Measurements from ENCODE around the gene MACF1. TPM values are rescaled to one million over a fixed set of nuclear protein-coding genes. Genes with fewer than 3 reads are reported as not detected.
"Not testable (repeated sequence)": the region's sequence is repeated elsewhere in the genome, so short reads cannot be mapped to it uniquely, and the experiment has no call there.

The MACF1 gene
- total RNA-seq, 1 experiment from 2014 or later, result 103 TPM

DNA sequence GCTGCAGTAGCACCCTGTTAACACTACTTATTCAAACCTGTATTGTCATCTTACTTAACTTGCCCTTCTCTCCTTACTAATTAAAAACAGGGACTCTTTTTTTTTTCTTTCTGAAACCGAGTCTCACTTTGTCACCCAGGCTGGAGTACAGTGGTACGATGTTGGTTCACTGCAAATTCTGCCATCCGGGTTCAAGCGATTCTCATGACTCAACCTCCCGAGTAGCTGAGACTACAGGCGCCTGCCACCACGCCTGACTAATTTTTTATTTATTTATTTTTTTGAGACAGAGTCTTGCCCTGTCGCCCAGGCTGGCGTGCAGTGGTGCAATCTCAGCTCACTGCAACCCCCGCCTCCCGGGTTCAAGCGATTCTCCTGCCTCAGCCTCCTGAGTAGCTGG lies 3.9 kb downstream of the MACF1 start:
- H3K4me2 ChIP-seq (ENCODE audit: low read length); CTCF ChIA-PET; H3K27me3 ChIP-seq (ENCODE audit: low read length); POLR2A ChIA-PET (ENCODE audit: unreplicated experiment); H3K9ac ChIP-seq (ENCODE audit: low read length); DNase-seq; H2AFZ ChIP-seq (ENCODE audit: low read length); BruUV-seq (replicated peaks); intact Hi-C loops (cut with micrococcal nuclease); H3K4me3 ChIP-seq (ENCODE audit: low read length); ATAC-seq; H4K20me1 ChIP-seq (ENCODE audit: low read length); H3F3A ChIP-seq (ENCODE audit: low read length, unreplicated experiment); H3K36me3 ChIP-seq (ENCODE audit: low read depth, low read length); H3K9me3 ChIP-seq (ENCODE audit: low read length); H3K27ac ChIP-seq (ENCODE audit: low read length); H3K9me2 ChIP-seq (replicated peaks; ENCODE audit: low read length): not testable (repeated sequence)
- H3K79me2 ChIP-seq (ENCODE audit: low read length), result peaks cover 42% of the 10 kb centered on the region
- H3K4me1 ChIP-seq (ENCODE audit: insufficient read depth, low read length), result peaks cover 17% of the 10 kb centered on the region

- BruUV-seq (replicated peaks), result no TSS peak
- H3K4me1 ChIP-seq (ENCODE audit: insufficient read depth, low read length), result peaks cover 6% of the 10 kb centered on the region; the same call in 1 of the 2 replicates
- no peaks in the 10 kb centered on the region for H3K9me3 ChIP-seq (ENCODE audit: low read length)
- peaks cover 23% of the 10 kb centered on the region for H3K79me2 ChIP-seq (ENCODE audit: low read length)
- ChIA-PET CTCF (interaction anchor here (0.7 kb wide), 1 partner anchor 48 kb away, joined by 4 read pairs; no protein-coding TSS in a partner anchor), POLR2A (ENCODE audit: unreplicated experiment) (no interaction called here)
- ATAC-seq, result no peak
- H3K27ac ChIP-seq (ENCODE audit: low read length), result no peak overlapping the region
- H3K9me2 ChIP-seq (replicated peaks; ENCODE audit: low read length), result no peaks in the 10 kb centered on the region
- no peak overlapping the region for H2AFZ ChIP-seq (ENCODE audit: low read length)
- DNase-seq, result no peak
- H3K4me3 ChIP-seq (ENCODE audit: low read length), result no peak overlapping the region
- H3F3A ChIP-seq (ENCODE audit: low read length, unreplicated experiment), result no peaks in the 10 kb centered on the region
- intact Hi-C loops (cut with micrococcal nuclease), result no loop called here
- H3K36me3 ChIP-seq (ENCODE audit: low read depth, low read length), result no peaks in the 10 kb centered on the region
- H3K4me2 ChIP-seq (ENCODE audit: low read length), result no peak overlapping the region
- H4K20me1 ChIP-seq (ENCODE audit: low read length), result no peaks in the 10 kb centered on the region
- H3K27me3 ChIP-seq (ENCODE audit: low read length), result no peaks in the 10 kb centered on the region
- TF ChIP-seq EZH2phosphoT487 (IDR thresholded peaks at IDR 0.05; ENCODE audit: borderline replicate concordance, low read length), result no peak
- TF ChIP-seq, protein P1, sequence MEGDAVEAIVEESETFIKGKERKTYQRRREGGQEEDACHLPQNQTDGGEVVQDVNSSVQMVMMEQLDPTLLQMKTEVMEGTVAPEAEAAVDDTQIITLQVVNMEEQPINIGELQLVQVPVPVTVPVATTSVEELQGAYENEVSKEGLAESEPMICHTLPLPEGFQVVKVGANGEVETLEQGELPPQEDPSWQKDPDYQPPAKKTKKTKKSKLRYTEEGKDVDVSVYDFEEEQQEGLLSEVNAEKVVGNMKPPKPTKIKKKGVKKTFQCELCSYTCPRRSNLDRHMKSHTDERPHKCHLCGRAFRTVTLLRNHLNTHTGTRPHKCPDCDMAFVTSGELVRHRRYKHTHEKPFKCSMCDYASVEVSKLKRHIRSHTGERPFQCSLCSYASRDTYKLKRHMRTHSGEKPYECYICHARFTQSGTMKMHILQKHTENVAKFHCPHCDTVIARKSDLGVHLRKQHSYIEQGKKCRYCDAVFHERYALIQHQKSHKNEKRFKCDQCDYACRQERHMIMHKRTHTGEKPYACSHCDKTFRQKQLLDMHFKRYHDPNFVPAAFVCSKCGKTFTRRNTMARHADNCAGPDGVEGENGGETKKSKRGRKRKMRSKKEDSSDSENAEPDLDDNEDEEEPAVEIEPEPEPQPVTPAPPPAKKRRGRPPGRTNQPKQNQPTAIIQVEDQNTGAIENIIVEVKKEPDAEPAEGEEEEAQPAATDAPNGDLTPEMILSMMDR (conservative IDR thresholded peaks at IDR 0.05; ENCODE audit: low read depth, low read length), result no peak
- TF ChIP-seq EZH2 (IDR thresholded peaks at IDR 0.05; ENCODE audit: low read length, unreplicated experiment), result no peak
- no peak overlapping the region for H3K9ac ChIP-seq (ENCODE audit: low read length)
These were observed 6.2 kb downstream of the MACF1 start for GRCh38 chr1:39210649-39211048.

DNA sequence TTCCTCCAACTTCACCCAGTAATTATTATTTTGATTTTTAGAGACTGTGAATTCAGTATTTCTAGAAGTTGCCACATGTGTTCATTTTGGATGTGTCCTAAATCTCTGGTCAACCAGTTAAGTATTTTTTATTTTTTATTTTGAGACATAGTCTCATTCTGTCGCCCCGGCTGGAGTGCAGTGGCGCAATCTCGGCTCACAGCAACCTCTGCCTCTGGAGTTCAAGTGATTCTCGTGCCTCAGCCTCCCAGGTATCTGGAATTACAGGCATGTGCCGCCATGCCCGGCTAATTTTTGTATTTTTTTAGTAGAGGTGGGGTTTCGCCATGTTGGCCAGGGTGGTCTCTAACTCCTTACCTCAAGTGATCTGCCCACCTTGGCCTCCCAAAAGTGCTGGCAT lies 8.0 kb downstream of the MACF1 start:
- Histone ChIP-seq H2AFZ (ENCODE audit: low read length) (no peak overlapping the region), H3K9me3 (ENCODE audit: low read length) (no peaks in the 10 kb centered on the region), H3K27ac (ENCODE audit: low read length) (no peak overlapping the region), H3K27me3 (ENCODE audit: low read length) (no peaks in the 10 kb centered on the region), H3F3A (ENCODE audit: low read length, unreplicated experiment) (no peaks in the 10 kb centered on the region), H3K9ac (ENCODE audit: low read length) (no peak overlapping the region), H3K9me2 (replicated peaks; ENCODE audit: low read length) (no peaks in the 10 kb centered on the region), H3K36me3 (ENCODE audit: low read depth, low read length) (no peaks in the 10 kb centered on the region), H3K4me3 (ENCODE audit: low read length) (no peak overlapping the region), H4K20me1 (ENCODE audit: low read length) (no peaks in the 10 kb centered on the region), H3K4me1 (ENCODE audit: insufficient read depth, low read length) (peaks cover 6% of the 10 kb centered on the region; the same call in 1 of the 2 replicates), H3K4me2 (ENCODE audit: low read length) (no peak overlapping the region), H3K79me2 (ENCODE audit: low read length) (peaks cover 13% of the 10 kb centered on the region; the same call in 1 of the 2 replicates)
- DNase-seq (no peak), ATAC-seq (no peak)
- ChIA-PET POLR2A (ENCODE audit: unreplicated experiment) (no interaction called here), CTCF (no interaction called here)
- TF ChIP-seq EZH2phosphoT487 (IDR thresholded peaks at IDR 0.05; ENCODE audit: borderline replicate concordance, low read length) (no peak), EZH2 (IDR thresholded peaks at IDR 0.05; ENCODE audit: low read length, unreplicated experiment) (no peak)
- TF ChIP-seq, protein P1 (conservative IDR thresholded peaks at IDR 0.05; ENCODE audit: low read depth, low read length), result no peak
- intact Hi-C loops (cut with micrococcal nuclease), result no loop called here
- BruUV-seq (replicated peaks), result no TSS peak

Data from PC-3 (cell line).